ENCODE results near the gene CDRT4.

DNA sequence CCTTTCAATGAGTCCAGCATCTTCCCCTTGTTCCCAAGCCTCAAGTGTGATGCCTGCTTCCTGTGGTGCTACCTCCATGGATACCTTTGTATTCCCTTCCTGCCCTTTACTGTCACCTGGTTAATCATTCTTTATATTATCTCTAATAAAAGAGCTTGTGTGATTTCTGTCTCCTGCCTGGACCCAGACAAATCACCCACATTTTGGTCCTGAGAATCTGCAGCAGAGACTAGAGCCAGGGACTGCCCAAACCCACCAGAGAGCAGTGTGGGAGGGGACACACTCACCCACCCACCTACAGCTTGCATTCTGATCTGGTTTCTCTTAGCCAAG, 30.2 kb downstream of the CDRT4 start:
- TF ChIP-seq, protein P1, sequence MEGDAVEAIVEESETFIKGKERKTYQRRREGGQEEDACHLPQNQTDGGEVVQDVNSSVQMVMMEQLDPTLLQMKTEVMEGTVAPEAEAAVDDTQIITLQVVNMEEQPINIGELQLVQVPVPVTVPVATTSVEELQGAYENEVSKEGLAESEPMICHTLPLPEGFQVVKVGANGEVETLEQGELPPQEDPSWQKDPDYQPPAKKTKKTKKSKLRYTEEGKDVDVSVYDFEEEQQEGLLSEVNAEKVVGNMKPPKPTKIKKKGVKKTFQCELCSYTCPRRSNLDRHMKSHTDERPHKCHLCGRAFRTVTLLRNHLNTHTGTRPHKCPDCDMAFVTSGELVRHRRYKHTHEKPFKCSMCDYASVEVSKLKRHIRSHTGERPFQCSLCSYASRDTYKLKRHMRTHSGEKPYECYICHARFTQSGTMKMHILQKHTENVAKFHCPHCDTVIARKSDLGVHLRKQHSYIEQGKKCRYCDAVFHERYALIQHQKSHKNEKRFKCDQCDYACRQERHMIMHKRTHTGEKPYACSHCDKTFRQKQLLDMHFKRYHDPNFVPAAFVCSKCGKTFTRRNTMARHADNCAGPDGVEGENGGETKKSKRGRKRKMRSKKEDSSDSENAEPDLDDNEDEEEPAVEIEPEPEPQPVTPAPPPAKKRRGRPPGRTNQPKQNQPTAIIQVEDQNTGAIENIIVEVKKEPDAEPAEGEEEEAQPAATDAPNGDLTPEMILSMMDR (IDR thresholded peaks at IDR 0.05) = no peak
- TF ChIP-seq EP300 (IDR thresholded peaks at IDR 0.05) = no peak
- TF ChIP-seq POLR2AphosphoS5 (IDR thresholded peaks at IDR 0.05) = no peak
- no peak for TF ChIP-seq POLR2A (IDR thresholded peaks at IDR 0.05)
